HepG2 (cell line): ENCODE results near the gene MIB2. TPM values are rescaled to one million over a fixed set of nuclear protein-coding genes. Genes with fewer than 3 reads are reported as not detected.

Source experiments
- ATAC-seq: fragments of 200-7000 bp; cut with Tn5 transposase; 3 replicates; pipeline ENCODE4 v1.9.1; 2020; ENCODE audit warnings: mild to moderate bottlenecking, moderate library complexity
- BruUV-seq: library from RNA; stranded (reverse); fragments of 400-500 nt; replicated peaks from 2 replicates; lab custom pipeline; 2021; lab: Mats Ljungman, UMichigan
- CTCF ChIA-PET: fragments of 300-600 bp; formaldehyde crosslinking; extraction: SDS; loops from one replicate; lab custom pipeline; 2021; ENCODE audit warnings: low total read pairs, inconsistent platforms, low intra/inter-chr PET ratio; lab: Yijun Ruan, JAX
- POLR2A ChIA-PET: fragments of 350-600 bp; sonication (Branson Sonifier 250); formaldehyde crosslinking; loops from one replicate; lab custom pipeline; 2020; ENCODE audit warnings: antibody characterized with exemption, inconsistent platforms; lab: Yijun Ruan, JAX
- DNase-seq: peaks from one replicate; pipeline ENCODE4 v3.0.0-alpha.2; 2015; ENCODE audit warnings: low spot score
- FAIRE-seq: peaks from 3 replicates; lab custom pipeline; 2011; peaks lifted over from hg19 to GRCh38; lab: Jason Lieb, UNC
- H2AFZ ChIP-seq: one replicate; pipeline ENCODE4 v1.6.1; 2011; ENCODE audit warnings: low read length, inconsistent platforms
- H3K27ac ChIP-seq: fragments of 300-600 bp; 3 replicates; pipeline ENCODE4 v1.8.0; 2011; ENCODE audit warnings: mixed run types, mild to moderate bottlenecking, mixed read lengths, low read length, inconsistent platforms; ENCODE audit not compliant: insufficient read depth; ENCODE audit errors: extremely low read length
- H3K27me3 ChIP-seq, 2 experiments: fragments of 200-600 bp in 1 of 2; 2 replicates in 1 of 2; 3 replicates in 1 of 2; pipeline versions ENCODE4 v1.6.0 to v1.8.0; 2011; ENCODE audit warnings: low read length in 2 of 2, mild to moderate bottlenecking in 2 of 2, moderate library complexity in 2 of 2, inconsistent platforms in 1 of 2; ENCODE audit not compliant: insufficient read depth in 2 of 2, control insufficient read depth in 1 of 2
- H3K36me3 ChIP-seq, 2 experiments: fragments of 200-600 bp in 1 of 2; replicated peaks in 1 of 2; 2 replicates in 1 of 2; 3 replicates in 1 of 2; pipeline versions ENCODE4 v1.5.1 to v1.8.0; 2011; ENCODE audit warnings: low read length in 2 of 2, inconsistent platforms in 1 of 2; ENCODE audit not compliant: insufficient read depth in 2 of 2, control insufficient read depth in 1 of 2
- H3K4me1 ChIP-seq: 2 replicates; pipeline ENCODE4 v1.5.1; 2012; ENCODE audit warnings: low read length, inconsistent platforms; ENCODE audit not compliant: insufficient read depth
- H3K4me2 ChIP-seq: 2 replicates; pipeline ENCODE4 v1.6.0; 2011; ENCODE audit warnings: low read depth, low read length, inconsistent platforms
- H3K4me3 ChIP-seq, 3 experiments: fragments of 200-600 bp in 1 of 3; sonication (generic), shearing (Covaris generic) in 1 of 3; replicated peaks in 1 of 3; 2 replicates each; pipeline ENCODE4 v1.5.1; 2011 to 2016; ENCODE audit warnings: low read length in 3 of 3, inconsistent platforms in 2 of 3, low read depth in 2 of 3, mild to moderate bottlenecking in 2 of 3, control low read depth in 1 of 3, mixed read lengths in 1 of 3; ENCODE audit not compliant: insufficient read depth in 1 of 3
- H3K79me2 ChIP-seq: one replicate; pipeline ENCODE4 v1.6.1; 2011; ENCODE audit warnings: low read length, inconsistent platforms; ENCODE audit not compliant: insufficient read depth
- H3K9ac ChIP-seq: 2 replicates; pipeline ENCODE4 v1.6.0; 2011; ENCODE audit warnings: mild to moderate bottlenecking, low read depth, low read length, inconsistent platforms; ENCODE audit not compliant: insufficient read depth
- H3K9me3 ChIP-seq: 2 replicates; pipeline ENCODE4 v1.5.1; 2012; ENCODE audit warnings: mild to moderate bottlenecking, low read length
- H4K20me1 ChIP-seq: 2 replicates; pipeline ENCODE4 v1.6.0; 2011; ENCODE audit warnings: inconsistent platforms, mild to moderate bottlenecking, low read length, moderate library complexity; ENCODE audit not compliant: insufficient read depth
- EEA1 ChIP-seq: sonication (generic); formaldehyde crosslinking; IDR thresholded peaks from 2 replicates; pipeline ENCODE4 v1.5.1; 2020; ENCODE audit warnings: mild to moderate bottlenecking, missing genetic modification reagents, borderline replicate concordance
- HOXA7 ChIP-seq: sonication (generic); formaldehyde crosslinking; IDR thresholded peaks from 2 replicates; pipeline ENCODE4 v1.8.1; 2022; ENCODE audit warnings: mild to moderate bottlenecking, missing genetic modification reagents, moderate library complexity
- SSRP1 ChIP-seq: IDR thresholded peaks from 2 replicates; pipeline ENCODE4 v1.6.1; 2016; ENCODE audit warnings: control low read depth
- TCF7 ChIP-seq: sonication (generic); IDR thresholded peaks from 2 replicates; pipeline ENCODE4 v1.6.1; 2016; ENCODE audit warnings: antibody characterized with exemption, low read depth
- ZBTB3 ChIP-seq: sonication (generic); formaldehyde crosslinking; IDR thresholded peaks from 2 replicates; pipeline ENCODE4 v1.4.0; 2020; ENCODE audit warnings: low read depth, mild to moderate bottlenecking, moderate library complexity, missing genetic modification reagents, borderline replicate concordance
- ZFP62 ChIP-seq: sonication (generic); formaldehyde crosslinking; IDR thresholded peaks from 2 replicates; pipeline ENCODE4 v1.4.0; 2020; ENCODE audit warnings: missing genetic modification reagents
- ZNF768 ChIP-seq: sonication (generic); formaldehyde crosslinking; IDR thresholded peaks from 2 replicates; pipeline ENCODE4 v1.4.0; 2020; ENCODE audit warnings: missing genetic modification reagents
- WGBS: methylation state at CpG from one replicate; pipeline ENCODE4 v1.1.6; 2017; ENCODE audit warnings: low lambda C conversion rate; 5-methylcytosine and 5-hydroxymethylcytosine counted together
- in situ Hi-C: cut with HindIII; loops from 2 replicates; pipeline ENCODE4 v1.10.0; 2017; ENCODE audit warnings: low pct_unique_long_range_greater_than_20kb; ENCODE audit not compliant: extremely low pct_ligation_motif_present
- intact Hi-C: fragments of 100-400 bp; cut with micrococcal nuclease; formaldehyde crosslinking; loops from one replicate; pipeline ENCODE4 v1.10.0; 2022; ENCODE audit not compliant: unreplicated experiment
- polyA plus RNA-seq, 8 experiments: library from polyadenylated mRNA; depleted of rRNA in 3 of 8; stranded (reverse) in 7 of 8; unstranded in 1 of 8; fragments of >200 nt; fragmentation: Illumina TruSeq in 4 of 8; extraction: Trizol in 4 of 8; gene quantifications; 2 replicates each; pipeline versions ENCODE4 v1.2.1 to v1.2.3, GENCODE V29; 2011 to 2016; ENCODE audit warnings: low read depth in 4 of 8, missing spikeins in 1 of 8, mixed read lengths in 1 of 8; ENCODE audit not compliant: insufficient read depth in 1 of 8
- total RNA-seq, 5 experiments: library from RNA; depleted of rRNA; stranded (reverse); fragments of >200 nt; fragmentation: Illumina TruSeq; extraction: Trizol; gene quantifications; 2 replicates each; pipeline ENCODE4 v1.2.3, GENCODE V29; 2016; ENCODE audit warnings: low read depth in 1 of 5
- TF ChIP-seq, protein P1 (sequence below): IDR thresholded peaks from 2 replicates; pipeline ENCODE4 v1.6.1; 2016; ENCODE audit warnings: mild to moderate bottlenecking, missing biosample characterization, missing genetic modification reagents
- TF ChIP-seq, protein P2 (sequence below), 2 experiments: sonication (generic) in 1 of 2; formaldehyde crosslinking in 1 of 2; IDR thresholded peaks; 2 replicates each; pipeline versions ENCODE4 v1.6.1 to v1.9.0; 2014 to 2022; ENCODE audit warnings: antibody characterized with exemption in 1 of 2, borderline replicate concordance in 1 of 2, inconsistent platforms in 1 of 2, low read depth in 1 of 2, missing genetic modification reagents in 1 of 2
- TF ChIP-seq, protein P3 (sequence below): sonication (generic); formaldehyde crosslinking; IDR thresholded peaks from 2 replicates; pipeline ENCODE4 v1.5.1; 2020; ENCODE audit warnings: missing genetic modification reagents, mild to moderate bottlenecking, borderline replicate concordance

The MIB2 gene
- total and polyA plus RNA-seq, 2 of the 13 experiments (the other 11 are each of a cell fraction or from before 2014, with no cell fraction given): 19.9 to 30.4 TPM

DNA sequence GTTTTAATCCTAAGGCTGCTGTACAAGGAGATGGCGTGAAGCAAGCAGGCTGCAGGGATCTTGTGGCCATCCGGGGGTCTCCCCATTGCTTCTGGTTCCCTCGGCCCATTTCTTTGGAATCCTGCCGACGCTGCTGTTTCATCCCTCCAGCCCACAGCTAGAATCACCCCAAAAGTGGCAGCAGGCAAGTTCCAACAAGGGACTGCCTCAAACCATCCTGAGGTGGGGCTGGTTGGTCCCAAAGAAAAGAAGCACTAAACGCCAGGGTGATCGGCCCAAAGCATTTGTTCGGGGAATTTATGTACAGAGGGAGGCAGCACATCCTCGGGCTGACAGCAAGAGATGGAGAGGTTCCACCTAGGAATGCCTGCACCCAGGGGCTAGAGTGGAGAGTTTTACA is 4.5 kb upstream of the MIB2 start:
- H3K4me2 ChIP-seq: no peak overlapping the region
- H3K27me3 ChIP-seq: no peaks in the 10 kb centered on the region; a peak in 3 of 5 replicates
- no peak overlapping the region for H3K27ac ChIP-seq
- peaks cover 2% of the 10 kb centered on the region; the same call in 1 of the 2 replicates for H4K20me1 ChIP-seq
- in situ Hi-C loops: no loop called here
- H3K36me3 ChIP-seq: no peaks in the 10 kb centered on the region
- POLR2A ChIA-PET: no interaction called here
- no TSS peak for BruUV-seq
- FAIRE-seq: no peak
- intact Hi-C loops: loop anchor here (5.0 kb wide), 1 partner anchor 33 kb away; no protein-coding TSS in a partner anchor
- no peak overlapping the region for H3K9ac ChIP-seq
- H3K9me3 ChIP-seq: no peaks in the 10 kb centered on the region
- CTCF ChIA-PET: no interaction called here
- H3K4me3 ChIP-seq: no peak overlapping the region
- H3K79me2 ChIP-seq: peaks cover 3% of the 10 kb centered on the region
- H3K4me1 ChIP-seq: peaks cover 34% of the 10 kb centered on the region
- DNase-seq: no peak
- TF ChIP-seq, protein P1, sequence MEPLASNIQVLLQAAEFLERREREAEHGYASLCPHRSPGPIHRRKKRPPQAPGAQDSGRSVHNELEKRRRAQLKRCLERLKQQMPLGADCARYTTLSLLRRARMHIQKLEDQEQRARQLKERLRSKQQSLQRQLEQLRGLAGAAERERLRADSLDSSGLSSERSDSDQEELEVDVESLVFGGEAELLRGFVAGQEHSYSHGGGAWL (CRISPR knock-in tag): no peak
- TF ChIP-seq EEA1 (CRISPR knock-in tag) (no peak), HOXA7 (CRISPR knock-in tag) (no peak), ZBTB3 (no peak), TCF7 (no peak), ZFP62 (CRISPR knock-in tag) (no peak), ZNF768 (CRISPR knock-in tag) (no peak), SSRP1 (no peak)
- TF ChIP-seq, protein P2, sequence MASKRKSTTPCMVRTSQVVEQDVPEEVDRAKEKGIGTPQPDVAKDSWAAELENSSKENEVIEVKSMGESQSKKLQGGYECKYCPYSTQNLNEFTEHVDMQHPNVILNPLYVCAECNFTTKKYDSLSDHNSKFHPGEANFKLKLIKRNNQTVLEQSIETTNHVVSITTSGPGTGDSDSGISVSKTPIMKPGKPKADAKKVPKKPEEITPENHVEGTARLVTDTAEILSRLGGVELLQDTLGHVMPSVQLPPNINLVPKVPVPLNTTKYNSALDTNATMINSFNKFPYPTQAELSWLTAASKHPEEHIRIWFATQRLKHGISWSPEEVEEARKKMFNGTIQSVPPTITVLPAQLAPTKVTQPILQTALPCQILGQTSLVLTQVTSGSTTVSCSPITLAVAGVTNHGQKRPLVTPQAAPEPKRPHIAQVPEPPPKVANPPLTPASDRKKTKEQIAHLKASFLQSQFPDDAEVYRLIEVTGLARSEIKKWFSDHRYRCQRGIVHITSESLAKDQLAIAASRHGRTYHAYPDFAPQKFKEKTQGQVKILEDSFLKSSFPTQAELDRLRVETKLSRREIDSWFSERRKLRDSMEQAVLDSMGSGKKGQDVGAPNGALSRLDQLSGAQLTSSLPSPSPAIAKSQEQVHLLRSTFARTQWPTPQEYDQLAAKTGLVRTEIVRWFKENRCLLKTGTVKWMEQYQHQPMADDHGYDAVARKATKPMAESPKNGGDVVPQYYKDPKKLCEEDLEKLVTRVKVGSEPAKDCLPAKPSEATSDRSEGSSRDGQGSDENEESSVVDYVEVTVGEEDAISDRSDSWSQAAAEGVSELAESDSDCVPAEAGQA (IDR thresholded peaks at IDR 0.05; ENCODE audit: low read depth): no peak
- TF ChIP-seq, protein P2 (CRISPR knock-in tag; IDR thresholded peaks at IDR 0.05; ENCODE audit: borderline replicate concordance): no peak
- TF ChIP-seq, protein P3, sequence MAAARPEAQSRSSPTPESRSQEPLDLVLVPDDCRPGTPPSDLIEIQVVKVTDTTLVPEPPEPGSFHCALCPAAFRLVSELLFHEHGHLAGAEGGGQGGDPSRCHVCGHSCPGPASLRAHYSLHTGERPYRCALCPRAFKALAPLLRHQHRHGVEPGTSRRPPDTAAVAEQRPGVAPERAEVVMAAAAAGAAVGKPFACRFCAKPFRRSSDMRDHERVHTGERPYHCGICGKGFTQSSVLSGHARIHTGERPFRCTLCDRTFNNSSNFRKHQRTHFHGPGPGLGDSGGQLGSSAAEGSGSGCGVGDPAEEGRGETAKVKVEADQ (CRISPR knock-in tag): no peak
- ATAC-seq: no peak
- H2AFZ ChIP-seq: no peak overlapping the region
- WGBS: 41% methylated on average over 9 of the region's 9 CpGs
